ENCODE results near the gene TRIM40.

Gene TRIM40

DNA sequence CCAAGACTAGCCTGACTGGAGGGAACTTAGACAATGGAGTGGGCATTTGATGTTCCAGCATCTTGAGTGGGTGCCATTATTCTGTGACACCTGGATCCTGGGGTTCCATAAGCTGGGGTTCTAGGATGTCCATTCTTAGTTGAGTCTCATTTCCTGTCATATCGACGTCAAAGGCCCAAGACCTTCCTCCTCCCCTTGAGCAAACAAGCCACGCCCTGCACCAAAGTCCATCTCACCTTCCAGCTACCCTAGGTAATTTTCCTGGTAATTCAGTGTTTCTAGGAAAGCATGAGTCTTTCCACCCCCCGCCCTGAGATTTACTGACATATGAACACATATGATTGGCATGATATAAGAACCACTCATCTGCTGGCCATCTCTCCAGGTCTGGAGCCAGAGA lies at the start of gene TRIM40:
Gene TRIM40 (plus strand): TSS at position 384 of the 400 bp plus-strand sequence. CDS start 897 bp downstream, outside the sequence.
- no peak for DNase-seq

DNA sequence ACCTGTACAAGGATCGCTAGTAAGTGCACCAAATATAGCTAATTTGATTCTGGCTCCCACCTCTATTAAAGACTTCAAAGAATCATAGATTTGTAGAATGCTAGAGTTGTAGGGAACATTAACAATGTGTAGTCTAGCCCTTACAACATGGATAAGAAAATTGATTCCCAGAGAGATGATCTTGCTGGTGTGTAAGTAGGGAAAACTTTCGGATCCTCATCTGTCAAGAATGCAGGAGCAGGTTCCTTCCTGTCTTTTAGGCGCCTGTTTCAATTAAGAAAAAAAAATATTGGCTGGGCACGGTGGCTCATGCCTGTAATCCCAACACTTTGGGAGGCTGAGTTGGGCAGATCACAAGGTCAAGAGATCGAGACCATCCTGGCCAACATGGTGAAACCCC lies 48.1 kb upstream of the TRIM40 start:
- DNase-seq, result no peak

DNA sequence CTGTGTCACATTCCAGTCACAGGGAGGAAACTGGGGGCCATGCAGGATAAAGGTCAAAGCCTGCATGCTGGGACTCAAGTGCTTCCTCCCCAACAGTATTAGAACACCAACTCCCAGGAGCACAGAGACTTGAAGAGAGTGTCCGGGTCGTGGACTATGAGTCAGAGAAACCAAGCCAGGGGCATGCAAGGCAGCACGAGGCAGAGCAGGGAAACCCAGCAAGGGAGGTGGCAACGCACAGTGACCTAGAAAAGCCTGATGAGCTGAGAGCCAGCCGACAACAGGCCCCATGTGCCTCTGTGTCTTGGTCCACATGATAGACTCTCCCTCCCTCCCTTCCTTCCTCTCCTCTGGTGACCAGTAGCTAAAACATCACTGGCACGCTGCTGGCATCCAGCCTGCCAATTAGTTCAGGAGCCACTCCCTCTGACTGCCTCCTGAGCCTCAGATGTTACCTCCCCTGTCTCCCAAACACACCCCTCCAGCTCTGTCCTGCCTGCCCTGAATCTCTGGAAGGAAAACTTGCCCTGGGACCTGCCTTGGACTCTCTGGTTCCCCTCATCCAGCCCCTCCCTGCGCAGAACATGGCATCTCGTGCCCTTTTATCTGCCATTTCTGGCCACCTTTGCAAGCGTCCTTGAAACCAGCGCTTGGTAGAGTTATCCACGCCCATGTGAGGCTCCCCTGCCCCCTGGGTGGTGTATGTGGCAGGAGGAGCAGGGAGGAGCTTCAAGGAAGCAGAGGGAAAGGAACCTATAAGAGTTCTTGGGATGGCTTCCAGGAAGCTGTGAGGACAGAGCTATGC lies 44.2 kb upstream of the TRIM40 start:
- DNase-seq, result no peak

- DNase-seq, result no peak
Observed at GRCh38 chr6:30092852-30093543, 42.9 kb upstream of the TRIM40 start.

DNA sequence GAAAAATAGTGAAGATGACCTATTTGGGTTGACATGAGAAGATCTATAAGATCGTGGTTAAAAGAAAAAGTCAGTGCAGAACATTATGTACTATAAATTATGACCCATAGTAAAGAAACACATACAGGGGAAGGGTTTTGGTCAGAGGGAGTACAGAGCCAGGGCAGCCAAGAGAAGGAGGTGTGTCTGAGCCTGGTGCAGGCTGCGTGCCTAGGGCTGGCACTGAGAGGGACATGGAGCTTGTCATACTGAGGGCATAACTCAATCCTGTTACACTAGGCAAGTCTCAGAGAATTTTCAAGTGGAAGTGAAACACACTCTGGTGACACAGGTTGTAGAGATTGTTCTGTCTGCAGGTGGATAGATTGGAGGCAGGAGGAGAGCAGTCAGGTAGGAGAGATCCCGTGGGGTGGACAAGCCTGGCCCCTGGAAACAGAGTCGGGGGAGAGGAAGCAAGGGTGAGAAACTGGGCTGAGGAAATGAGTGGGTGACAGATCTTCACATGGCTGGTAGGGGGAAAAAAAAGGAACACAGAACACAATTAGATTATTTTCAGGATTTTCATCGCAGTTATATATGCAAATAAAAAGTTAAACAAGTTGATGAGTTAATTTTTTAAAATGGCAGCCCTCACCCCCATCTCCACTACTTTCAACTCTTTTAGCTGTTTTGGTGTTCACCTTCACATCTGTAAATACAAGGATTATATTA lies 41.8 kb upstream of the TRIM40 start:
- DNase-seq, result no peak

DNA sequence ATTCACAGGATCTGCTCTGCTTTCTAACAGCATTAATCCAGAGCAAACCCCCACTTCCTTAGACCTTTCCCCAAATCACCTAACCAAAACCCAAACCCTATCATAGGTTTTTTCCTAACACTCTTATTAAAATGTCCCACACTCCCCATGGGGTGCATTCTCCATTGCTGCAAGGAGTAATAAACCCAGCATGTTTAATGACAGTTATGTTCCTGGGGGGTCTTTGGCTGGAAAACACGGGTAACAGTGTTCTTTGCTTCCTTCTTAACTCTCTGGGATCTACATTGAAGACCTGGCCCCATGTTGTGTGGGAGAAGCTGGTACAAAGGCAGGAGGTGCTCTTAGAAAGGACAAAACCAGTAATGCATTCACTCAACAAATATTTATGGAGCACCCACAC lies 39.1 kb upstream of the TRIM40 start:
- DNase-seq, result no peak

DNA sequence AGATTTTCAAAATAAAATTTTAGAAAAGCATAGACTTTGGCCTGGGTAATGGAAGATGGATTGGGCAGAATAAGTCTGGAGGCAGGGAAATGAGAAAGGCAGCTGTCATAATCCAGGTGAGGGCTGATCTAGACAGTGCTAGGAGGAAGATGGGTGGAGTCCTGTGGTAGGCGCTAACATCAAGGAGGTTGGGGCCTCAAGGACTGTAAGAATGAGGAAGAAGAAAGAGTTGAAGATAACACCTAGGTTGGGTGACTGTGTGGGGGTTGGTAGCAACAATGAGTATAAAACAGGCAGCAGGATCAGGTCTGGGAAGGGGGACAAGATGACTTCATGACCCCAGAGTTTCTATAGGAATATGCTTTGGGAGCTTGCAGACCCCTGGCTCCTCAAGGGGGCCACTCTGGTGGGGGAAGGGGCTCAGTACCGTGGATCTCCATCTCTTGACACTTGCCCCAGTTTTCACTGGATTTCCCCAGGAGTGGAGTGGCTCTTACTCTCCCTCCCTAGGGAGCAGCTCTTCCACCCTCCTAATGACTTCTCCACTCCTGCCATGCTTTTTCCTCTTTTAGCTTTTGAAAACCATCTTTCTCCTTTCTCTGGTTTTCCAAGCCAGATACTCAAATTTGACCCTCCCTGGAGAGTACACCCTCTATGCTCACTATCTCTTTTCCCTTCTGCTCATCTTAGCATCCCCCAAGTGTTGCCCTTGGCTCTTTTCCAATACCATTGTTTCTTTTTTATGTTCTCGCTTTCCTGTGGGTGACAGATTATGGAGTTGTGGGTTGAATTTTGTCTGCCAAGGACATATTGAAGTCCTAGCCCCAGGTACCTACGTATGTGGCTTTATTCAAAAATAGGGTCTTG lies 37.8 kb upstream of the TRIM40 start:
- DNase-seq, result no peak

DNA sequence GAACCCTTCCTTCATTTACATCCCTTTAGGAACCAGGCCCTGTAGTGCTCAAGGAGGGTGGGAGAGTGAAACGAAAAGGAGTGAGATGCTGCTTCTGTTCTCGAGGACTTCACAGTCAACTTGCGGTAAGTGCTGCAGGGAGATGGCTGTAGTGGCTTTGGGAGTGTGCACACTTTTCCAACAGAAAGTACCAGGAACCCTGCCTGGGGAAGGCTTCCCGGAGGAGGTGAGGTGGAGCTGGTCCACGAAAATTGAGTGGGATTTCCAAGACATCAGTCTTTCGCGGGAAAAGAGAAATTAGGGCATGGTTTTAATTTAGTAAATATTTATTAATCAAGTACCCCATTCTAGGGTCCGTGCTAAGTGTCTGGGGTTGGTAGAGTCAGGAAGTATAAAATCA lies 35.8 kb upstream of the TRIM40 start:
- no peak for DNase-seq

DNA sequence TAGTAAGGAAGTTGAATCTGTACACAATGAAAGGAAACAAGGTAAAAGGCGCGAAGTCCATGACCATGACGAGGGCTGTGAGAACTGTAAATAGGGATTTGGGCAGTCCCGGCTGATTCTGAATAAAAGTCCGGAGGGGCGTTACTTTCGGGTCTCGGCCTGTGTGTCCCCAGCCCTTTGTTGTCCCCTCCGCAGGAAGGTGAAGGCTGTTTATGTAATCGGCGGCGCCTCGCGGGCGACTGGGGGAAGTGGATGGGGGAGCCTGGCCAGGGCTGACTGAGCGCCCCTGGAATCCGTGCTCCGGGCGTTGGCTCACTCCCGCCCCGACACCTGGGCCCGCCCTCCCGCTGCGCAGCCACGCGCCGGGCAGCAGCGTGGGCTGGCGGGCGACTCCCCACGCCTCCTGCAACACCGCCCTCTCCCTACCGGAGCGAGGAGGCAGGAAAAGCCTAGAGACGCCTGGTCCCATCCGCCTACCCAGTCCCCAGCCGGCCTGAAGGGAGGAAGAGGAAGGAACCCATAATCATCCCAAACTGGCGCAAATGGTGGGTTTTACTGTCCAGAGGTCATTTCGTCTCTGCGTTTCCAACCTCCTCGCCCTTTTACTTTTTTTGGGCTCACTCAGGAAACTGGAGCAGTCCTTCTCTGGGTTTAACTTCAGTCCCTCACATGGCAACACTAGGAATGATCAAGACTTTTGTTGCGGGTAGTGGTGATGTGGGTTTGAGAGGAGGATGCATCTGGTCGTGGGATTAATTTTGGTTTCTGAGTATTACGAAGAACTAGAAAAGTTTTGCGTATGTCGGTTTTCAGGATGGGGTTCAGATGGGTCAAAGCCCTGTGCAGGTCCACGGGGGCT lies 35.1 kb upstream of the TRIM40 start:
- DNase-seq, result no peak

DNA sequence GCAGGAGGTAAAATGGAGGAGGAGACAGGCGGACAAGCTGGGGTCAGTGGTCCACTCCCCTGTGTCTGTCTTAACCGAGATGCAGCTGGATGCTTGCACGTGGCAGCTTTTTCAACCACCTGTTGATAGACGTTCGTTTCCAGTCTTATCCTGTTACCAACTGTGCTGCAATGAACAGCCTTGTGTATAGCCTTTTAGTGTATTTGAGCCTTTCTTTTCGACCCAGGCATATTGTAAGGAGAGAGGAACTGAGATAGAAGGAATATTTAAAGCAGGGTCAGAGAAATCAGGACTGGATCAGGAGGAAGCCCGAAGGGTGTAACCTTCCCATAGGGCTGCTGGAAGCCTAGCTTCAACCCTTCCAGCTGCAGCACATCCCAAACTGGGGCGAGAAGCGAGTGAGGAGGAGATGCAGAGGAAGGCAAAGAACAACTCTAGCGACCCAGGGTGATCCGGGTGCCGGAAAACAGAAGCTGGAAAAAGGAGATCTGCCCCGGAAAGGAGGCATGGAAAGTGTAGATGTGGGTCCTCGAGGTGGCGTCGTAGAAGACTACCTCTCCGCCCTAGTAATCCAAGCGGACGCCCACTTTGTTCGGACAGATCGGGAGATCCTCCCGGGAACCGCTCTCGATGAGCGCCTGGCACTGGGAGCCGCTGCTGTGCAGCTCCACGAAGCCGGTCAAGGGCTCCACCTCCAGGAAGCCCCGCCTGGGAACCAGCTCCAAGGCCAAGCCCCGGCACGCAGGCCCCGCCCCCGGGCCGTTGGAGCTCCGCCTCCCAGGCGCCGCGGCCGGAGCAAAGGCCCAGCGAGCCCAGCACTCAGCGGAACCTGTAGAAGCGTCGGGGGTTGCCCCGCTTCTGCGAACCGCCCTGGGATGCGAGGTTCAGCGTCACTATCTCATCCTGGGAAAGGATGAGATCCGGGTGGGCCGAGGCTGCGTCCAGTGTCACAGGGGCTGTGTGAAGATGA lies 34.2 kb upstream of the TRIM40 start:
- DNase-seq, result peak; percentile 98

DNA sequence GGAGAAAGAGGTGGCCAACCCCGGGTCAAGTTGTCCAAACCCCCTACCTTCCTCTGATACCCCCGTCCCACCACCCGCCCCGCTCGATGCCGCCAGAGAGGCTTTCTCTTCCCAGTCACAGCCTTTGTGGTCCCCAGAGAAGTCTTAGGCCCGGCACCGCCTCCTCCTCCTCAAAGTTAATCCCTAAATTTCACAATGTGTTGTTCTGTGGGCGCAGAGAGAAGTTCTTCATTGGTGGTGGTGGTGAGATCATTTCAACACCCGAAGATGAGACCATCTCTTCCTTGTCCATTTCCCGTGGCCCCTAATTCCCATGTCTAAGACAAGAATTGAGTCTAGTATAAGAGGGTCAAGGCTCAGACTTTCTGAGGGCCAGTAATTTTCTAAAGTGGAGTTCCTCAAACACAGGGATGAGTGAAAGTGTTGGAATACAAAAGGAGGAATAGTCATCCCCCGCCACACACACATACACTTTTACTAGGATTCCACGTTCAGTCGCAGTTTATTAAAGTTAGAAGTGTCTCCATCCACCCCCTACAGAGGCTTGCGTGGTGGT lies 33.4 kb upstream of the TRIM40 start:
- no peak for DNase-seq

DNA sequence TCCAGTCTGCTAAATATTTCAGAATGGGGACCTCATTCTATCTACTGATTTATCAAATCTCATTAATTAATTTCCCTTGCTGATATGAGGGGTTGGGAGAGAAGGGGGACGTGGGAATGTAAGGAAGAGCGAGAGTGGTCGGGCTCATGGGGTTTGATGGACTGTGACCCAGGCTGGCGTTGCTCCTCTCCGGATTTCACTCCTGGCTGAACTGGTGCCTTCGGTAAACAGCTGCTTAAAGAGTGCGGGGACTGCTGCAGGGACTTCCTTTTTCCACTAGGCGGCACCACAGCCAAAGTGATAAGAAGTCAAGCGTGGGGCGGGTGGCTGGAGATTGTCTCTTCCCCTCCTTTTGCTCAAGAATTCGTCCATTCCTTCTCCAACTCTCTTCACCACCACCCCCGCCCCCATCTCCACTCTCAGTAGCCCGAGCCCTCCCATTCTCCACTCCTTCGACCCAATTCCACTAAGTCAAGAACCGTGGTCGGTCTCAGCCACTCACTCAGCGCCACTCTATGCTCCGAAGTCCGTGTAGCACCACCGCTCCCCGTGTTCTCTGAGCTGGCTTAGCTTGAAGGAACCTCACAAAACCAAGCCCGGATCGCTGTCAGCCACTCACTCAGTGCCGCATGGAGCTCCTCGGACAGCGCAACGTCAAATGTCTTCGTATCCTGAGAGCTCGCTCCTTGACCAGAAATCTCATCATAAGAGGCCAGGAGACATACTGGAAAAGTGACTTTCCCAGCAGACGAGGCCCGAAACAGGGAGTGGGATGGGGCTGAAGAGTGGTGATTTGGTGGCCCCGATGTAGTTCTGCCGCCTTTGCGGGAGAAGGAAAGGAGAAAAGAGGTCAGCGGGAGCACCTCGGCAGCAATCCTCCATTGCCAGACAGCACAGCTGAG lies 32.7 kb upstream of the TRIM40 start:
- DNase-seq, result peak; percentile 77

GRCh38 chr6:30103872-30104179 lies 32.1 kb upstream of the TRIM40 start:
- DNase-seq, result no peak

DNA sequence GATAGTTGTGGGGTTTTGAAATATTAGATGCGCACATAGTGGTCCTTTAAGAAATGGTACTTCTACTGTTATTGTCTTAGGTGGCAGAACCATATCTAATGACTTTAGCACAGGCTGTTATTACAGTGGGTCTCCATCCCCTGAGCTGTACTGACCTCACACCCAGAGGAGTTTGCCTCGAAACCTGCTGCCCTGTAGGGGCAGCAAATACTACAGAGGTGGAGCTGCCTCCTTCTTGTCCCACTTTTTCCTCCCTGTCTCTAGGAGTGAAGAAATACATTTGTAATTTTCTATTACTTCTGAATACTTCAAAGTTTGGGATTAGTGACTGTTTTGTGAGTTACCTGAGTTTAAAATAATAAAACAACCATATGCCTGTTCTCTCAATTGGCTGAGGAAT lies 31.3 kb upstream of the TRIM40 start:
- DNase-seq, result no peak

DNA sequence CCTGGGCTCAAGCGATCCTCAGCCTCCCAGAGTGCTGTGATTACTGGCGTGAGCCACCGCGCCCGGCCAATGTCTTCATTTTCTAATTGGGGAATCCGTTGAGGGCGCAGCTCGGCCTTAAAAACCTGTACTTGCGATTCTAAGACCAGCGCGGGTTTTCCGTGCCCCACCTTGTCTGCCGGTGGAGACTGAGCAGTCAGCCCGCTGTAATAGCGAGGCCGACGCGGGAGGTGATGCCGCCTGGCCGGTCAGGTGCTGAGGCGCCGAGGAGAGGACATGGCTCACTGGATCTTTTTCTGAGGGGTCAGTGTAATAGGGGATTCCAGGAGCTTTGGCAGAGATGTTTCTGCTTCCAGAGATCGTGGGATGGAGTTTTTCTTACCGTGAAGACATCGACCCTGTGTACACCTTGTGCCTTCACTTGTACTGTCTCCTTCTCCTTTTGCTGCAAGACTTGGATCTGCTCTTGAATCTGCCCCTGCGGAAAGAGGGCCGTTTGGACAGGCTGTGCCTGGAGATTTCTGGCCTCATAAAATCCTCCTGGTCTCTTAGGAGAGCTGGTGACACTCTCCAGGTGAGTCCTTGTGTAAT lies 24.6 kb upstream of the TRIM40 start:
- DNase-seq, result no peak

GRCh38 chr6:30112402-30112994 lies 23.4 kb upstream of the TRIM40 start:
- DNase-seq, result no peak

DNA sequence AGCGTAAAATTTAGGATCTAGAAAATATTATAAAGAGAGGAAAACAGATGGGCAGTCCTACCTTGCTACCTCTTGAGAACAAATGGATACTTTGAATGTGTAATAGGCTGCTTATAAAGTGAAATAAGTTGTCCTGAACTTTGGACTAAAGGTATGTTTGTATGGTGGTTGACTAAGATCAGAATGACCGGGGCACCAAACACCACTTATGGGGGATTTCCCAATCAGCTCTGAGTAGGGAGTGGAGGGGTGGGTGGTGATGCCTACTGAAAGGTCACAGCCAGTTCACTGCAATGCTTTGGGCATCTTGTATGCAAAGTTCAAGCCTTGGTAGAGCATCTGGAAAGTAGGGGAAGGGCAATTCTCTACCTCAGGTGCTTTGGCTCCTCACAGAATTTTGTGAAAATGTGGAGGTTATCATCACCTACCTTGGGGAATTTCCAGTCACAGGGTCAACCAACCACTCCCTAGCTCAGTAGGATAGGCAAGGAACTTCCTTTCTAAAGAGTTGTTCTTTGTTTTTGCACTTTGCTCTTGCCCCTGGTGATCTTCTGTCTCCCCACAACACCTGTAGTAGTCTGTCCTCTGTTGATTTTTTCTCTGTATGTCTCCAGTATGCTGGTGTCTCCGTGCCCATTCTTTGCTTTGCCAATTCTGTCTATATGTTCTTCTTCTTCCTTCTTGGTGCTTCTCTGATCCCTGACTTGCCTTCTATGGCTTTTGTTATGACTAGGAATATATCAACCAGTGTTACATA lies 22.8 kb upstream of the TRIM40 start, which contains the start of gene TRIM31:
Gene TRIM31 (minus strand): TSS at position 88 of the 757 bp plus-strand sequence. CDS start 285 bp downstream, outside the sequence.
- DNase-seq, result no peak

DNA sequence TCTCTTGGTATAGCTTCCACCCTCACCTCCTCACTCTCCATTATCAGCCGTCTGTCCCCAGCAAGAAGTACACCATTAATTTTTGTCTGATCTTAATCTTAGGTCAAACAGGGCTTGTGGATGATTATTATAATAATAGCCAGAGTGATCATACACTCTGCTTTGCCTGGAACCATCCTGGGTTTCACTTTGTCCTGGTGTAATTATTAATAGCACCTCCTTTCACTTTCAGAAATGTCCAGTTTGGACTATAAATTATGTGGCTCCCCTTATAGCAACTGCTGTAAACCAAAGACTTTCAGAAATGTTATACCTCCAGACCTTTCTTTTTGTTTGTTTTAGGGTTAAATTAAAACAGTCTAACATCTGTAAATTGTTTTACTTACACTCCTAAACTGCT lies 22.1 kb upstream of the TRIM40 start:
- no peak for DNase-seq
